Activated T-helper 1 cell treated with anti-CD3 and anti-CD28 coated beads, Interleukin-12 subunit alpha, Interleukin-12 subunit beta, Interleukin-2, Interleukin-4 antibody, amounts not matched to agents 30 ng/mL and 10 ng/mL and 1 ng/mL, durations not matched to agents 14 hours and 24 hours and 36 hours (primary cell): ENCODE measurements around the gene SKP1. TPM values are rescaled to one million over a fixed set of nuclear protein-coding genes. Genes with fewer than 3 reads are reported as not detected.

Experiments used
- DNase-seq: peaks from one replicate; pipeline ENCODE4 v3.0.0; 2021; ENCODE audit warnings: low spot score
- H3K27ac Mint-ChIP-seq: one replicate; pipeline ENCODE4 v1.8.0; 2021; ENCODE audit warnings: mild to moderate bottlenecking, mixed read lengths
- H3K27me3 Mint-ChIP-seq: one replicate; pipeline ENCODE4 v1.8.0; 2022; ENCODE audit warnings: mild to moderate bottlenecking, moderate library complexity, mixed read lengths; ENCODE audit not compliant: insufficient read depth
- H3K36me3 Mint-ChIP-seq: one replicate; pipeline ENCODE4 v1.8.0; 2021; ENCODE audit warnings: low read depth, mixed read lengths
- H3K4me1 Mint-ChIP-seq: one replicate; pipeline ENCODE4 v1.8.0; 2021; ENCODE audit warnings: low read depth, mixed read lengths
- H3K4me3 Mint-ChIP-seq: one replicate; pipeline ENCODE4 v1.8.0; 2021; ENCODE audit warnings: mild to moderate bottlenecking, moderate library complexity, mixed read lengths
- H3K9me3 Mint-ChIP-seq: one replicate; pipeline ENCODE4 v1.8.0; 2021; ENCODE audit warnings: mixed read lengths
- intact Hi-C: fragments of 100-400 bp; cut with micrococcal nuclease; formaldehyde crosslinking; loops from one replicate; pipeline ENCODE4 v1.15.1; 2024
- total RNA-seq: library from RNA; stranded (reverse); gene quantifications from 2 replicates; pipeline ENCODE4 v1.2.3, GENCODE V29; 2022

SKP1 gene
- total RNA-seq, 1 donor from 2014 or later, result 265 TPM

DNA sequence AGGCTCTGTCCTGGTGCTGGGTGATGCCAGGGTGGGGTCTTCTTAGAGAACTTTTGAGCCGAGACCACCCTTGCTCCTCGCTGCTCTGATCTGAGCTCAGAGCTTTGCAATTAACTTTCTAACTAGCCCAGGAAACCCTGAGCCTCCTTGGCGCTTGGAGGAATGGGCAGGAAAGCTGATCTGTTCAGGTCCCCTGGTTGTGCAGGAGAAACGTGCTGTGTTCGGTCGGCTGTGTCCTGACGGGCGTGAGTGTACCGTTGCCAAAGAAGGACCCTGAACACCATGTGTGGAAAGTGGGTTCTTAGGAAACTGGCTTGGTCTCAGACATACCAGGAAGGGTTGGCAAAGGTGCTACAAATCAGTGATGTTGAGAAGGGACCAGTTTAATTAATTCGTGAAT is 60.5 kb downstream of the SKP1 start:
- Mint-ChIP-seq H3K27ac (peak overlapping the region; percentile 54), H3K36me3 (peaks cover 39% of the 10 kb centered on the region), H3K27me3 (peaks cover 43% of the 10 kb centered on the region), H3K9me3 (no peaks in the 10 kb centered on the region), H3K4me3 (peak overlapping the region; percentile 82), H3K4me1 (peaks cover 77% of the 10 kb centered on the region)
- intact Hi-C loops, result no loop called here
- DNase-seq, result no peak

DNA sequence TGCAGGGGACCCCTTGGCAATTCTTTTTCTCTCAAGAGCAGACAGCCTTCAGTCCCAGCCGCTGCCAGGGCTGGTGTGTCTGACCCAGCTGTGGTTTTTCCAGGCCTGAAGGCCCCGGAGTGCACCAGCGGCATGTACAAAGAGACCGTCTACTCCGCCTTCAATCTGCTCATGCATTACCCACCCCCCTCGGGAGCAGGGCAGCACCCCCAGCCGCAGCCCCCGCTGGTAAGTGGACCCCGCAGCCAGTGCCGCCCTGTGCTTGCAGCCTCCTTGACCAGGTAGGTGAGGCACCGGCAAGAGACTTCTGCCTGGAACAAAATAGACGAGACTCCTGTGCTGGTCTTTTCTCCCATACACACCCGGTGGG is 61.0 kb downstream of the SKP1 start:
- H3K36me3 Mint-ChIP-seq, result peaks cover 35% of the 10 kb centered on the region
- H3K27ac Mint-ChIP-seq, result peak overlapping the region; percentile 54
- H3K9me3 Mint-ChIP-seq, result no peaks in the 10 kb centered on the region
- H3K27me3 Mint-ChIP-seq, result peaks cover 38% of the 10 kb centered on the region
- intact Hi-C loops, result no loop called here
- peaks cover 79% of the 10 kb centered on the region for H3K4me1 Mint-ChIP-seq
- peak overlapping the region; percentile 82 for H3K4me3 Mint-ChIP-seq
- no peak for DNase-seq

DNA sequence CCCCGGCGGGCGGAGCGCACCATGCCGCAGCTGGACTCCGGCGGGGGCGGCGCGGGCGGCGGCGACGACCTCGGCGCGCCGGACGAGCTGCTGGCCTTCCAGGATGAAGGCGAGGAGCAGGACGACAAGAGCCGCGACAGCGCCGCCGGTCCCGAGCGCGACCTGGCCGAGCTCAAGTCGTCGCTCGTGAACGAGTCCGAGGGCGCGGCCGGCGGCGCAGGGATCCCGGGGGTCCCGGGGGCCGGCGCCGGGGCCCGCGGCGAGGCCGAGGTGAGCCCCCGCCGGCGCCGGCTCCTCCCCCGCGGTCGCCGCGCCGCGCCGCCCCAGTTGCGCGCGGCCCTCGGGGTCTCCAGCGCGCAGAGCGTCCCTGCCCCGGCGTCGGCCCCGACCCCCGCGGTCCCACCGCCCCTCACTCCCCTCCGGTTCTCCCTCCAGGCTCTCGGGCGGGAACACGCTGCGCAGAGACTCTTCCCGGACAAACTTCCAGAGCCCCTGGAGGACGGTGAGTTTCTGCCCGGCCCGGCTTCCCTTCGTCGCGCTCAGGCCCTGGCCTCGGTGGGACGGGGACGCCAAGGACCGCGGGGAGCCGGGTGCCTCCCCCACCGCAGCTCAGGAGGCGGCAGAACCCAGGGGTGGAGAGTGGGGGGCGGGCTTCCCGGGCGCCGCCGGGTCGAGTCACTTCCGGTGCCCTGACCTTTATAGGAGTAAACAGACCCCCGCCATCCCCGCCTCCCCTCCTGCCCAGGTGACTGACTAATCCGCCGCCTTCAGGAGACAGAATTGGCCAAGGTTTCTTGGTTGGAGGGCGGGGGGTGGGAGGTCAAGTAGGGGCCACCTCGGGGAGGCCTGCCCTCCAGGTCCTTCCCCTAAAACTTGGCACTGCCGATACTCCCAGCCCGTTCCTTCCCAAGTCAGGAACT is 61.6 kb downstream of the SKP1 start:
- Mint-ChIP-seq H3K27me3 (peaks cover 35% of the 10 kb centered on the region), H3K27ac (peak overlapping the region; percentile 38), H3K9me3 (no peaks in the 10 kb centered on the region), H3K36me3 (peaks cover 30% of the 10 kb centered on the region), H3K4me1 (peaks cover 79% of the 10 kb centered on the region), H3K4me3 (peak overlapping the region; percentile 82)
- intact Hi-C loops, result loop anchor here (1.0 kb wide), 1 partner anchor 30 kb away; no protein-coding TSS in a partner anchor
- peak; percentile 42 for DNase-seq

DNA sequence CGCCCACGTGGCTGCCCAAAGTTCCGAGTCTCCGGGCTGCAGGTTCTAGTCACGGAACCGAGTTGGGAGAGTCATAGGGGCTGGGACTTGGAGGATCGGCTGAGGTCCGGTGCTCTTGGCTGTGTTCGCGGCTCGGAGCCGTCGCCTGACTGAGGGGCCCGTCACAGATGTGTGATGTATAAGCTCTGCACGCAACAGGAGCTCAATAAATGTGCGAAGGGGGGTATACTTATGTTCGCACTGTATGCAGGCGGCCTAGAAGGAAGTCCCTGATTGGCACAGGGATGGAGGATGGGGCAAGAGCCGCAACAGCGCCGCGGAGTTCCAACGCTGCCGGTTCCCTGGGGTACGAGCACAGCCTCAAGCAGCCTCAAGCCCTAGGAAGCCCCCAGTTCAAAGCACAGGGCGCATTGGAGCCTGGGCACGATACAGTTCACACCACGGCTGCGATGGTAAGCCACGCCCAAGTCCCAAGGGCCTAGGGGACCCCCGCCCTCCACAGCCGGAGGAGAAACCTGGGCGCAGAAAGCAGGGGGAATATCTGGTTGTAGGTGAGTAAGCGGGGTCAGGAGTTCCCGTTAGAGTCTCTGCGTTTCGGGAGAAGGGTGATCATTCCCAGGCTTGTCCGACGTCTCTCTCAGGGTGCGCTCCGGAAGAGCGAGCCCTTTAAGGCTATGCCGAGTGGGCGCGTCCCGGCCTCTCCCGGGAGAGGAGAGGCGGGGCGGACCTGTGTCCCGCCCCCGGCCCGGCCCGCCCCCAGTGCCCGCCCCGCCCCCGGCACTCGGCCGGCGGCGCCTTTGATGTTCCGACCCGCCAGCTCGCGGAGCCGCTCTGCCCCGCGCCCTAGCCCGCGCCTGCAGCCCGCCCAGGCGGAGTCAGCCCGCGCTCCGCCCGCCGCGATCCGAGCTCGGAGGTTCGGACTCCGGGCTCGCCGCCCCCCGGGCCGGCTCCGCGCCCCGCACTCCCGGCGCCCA is 62.6 kb downstream of the SKP1 start, which contains the start of gene TCF7:
TCF7 (plus strand) TSS at position 780 of the 974 bp plus-strand sequence. CDS start 226 bp downstream, outside the sequence.
- peak within 1 kb of the TSS; percentile 87 for H3K27ac Mint-ChIP-seq

DNA sequence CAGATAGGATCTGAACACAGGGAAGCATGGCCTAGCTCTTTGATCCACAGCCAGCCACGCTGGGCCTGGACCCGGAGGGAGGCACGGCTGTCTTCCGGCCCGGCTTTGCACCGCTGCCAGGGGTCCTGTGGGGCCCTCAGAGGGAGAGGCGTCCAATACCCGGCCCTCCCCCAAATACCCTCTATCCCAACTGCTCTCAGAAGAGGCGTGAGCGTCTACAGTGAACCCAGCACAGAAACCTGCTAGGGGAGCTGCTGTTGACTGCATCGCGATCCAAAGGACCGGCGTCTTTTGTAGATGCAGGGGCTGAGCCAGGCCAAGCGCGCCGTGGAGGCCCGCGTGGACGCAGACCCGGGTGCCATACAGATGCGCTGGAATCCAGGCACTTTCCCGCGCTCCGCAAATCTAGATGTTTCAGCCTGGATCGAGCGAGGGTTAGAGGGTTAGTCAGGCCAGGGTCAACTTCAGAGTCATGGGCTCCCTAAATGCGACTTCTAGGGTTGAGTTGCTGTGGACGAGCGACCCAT is 63.3 kb downstream of the SKP1 start:
- peaks cover 16% of the 10 kb centered on the region for H3K36me3 Mint-ChIP-seq
- H3K27me3 Mint-ChIP-seq, result peaks cover 28% of the 10 kb centered on the region
- no peak for DNase-seq
- H3K4me3 Mint-ChIP-seq, result peak overlapping the region; percentile 83
- peaks cover 64% of the 10 kb centered on the region for H3K4me1 Mint-ChIP-seq
- intact Hi-C loops, result no loop called here
- H3K27ac Mint-ChIP-seq, result peak overlapping the region; percentile 87
- H3K9me3 Mint-ChIP-seq, result no peaks in the 10 kb centered on the region

More for the DNA sequence above, 62.6 kb downstream of the SKP1 start, which contains the start of gene TCF7:
- Mint-ChIP-seq H3K4me1 (peaks cover 71% of the 10 kb centered on the region), H3K36me3 (peaks cover 21% of the 10 kb centered on the region), H3K4me3 (peak within 1 kb of the TSS; percentile 83), H3K9me3 (no peaks in the 10 kb centered on the region), H3K27me3 (peaks cover 30% of the 10 kb centered on the region)
- intact Hi-C loops, result loop anchor here (1.0 kb wide), 1 partner anchor 31 kb away; no protein-coding TSS in a partner anchor
- peak; percentile 66 for DNase-seq

DNA sequence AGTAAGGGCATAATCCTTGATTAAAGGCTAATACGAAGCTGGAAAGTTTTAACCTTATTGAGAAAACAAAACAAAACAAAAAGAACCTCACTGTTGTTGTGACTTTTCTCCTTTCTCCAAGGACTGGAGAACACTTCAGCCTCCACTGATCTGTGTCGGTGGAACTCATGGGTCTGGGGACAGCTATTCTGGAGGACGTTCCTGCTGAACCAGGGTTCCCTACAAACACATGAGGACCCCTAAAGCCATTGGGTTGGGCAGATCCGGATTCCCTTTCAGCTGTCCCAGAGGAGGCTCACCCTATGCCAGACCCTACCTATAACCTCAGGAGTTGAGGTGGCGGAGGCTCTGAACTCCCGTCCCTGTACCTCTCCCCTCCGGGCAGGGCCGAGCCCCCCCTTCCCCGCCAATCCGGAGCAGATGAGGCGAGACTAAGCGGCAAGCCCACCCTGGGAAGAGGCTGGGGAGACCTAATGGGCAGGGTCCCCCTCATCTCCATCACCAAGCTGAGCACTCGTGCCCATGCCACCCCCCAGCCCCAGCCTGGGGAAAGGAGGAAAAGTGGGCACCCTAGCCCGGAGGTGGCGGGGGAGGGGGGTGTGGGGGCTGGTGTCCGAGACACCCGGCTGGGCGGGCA is 63.9 kb downstream of the SKP1 start:
- intact Hi-C loops, result loop anchor here (1.0 kb wide), 3 partner anchors 19 to 42 kb away; no protein-coding TSS in a partner anchor
- peak overlapping the region; percentile 51 for H3K4me3 Mint-ChIP-seq
- peaks cover 59% of the 10 kb centered on the region for H3K4me1 Mint-ChIP-seq
- no peak for DNase-seq
- peaks cover 16% of the 10 kb centered on the region for H3K36me3 Mint-ChIP-seq
- H3K9me3 Mint-ChIP-seq, result no peaks in the 10 kb centered on the region
- H3K27me3 Mint-ChIP-seq, result peaks cover 29% of the 10 kb centered on the region
- peak overlapping the region; percentile 88 for H3K27ac Mint-ChIP-seq

DNA sequence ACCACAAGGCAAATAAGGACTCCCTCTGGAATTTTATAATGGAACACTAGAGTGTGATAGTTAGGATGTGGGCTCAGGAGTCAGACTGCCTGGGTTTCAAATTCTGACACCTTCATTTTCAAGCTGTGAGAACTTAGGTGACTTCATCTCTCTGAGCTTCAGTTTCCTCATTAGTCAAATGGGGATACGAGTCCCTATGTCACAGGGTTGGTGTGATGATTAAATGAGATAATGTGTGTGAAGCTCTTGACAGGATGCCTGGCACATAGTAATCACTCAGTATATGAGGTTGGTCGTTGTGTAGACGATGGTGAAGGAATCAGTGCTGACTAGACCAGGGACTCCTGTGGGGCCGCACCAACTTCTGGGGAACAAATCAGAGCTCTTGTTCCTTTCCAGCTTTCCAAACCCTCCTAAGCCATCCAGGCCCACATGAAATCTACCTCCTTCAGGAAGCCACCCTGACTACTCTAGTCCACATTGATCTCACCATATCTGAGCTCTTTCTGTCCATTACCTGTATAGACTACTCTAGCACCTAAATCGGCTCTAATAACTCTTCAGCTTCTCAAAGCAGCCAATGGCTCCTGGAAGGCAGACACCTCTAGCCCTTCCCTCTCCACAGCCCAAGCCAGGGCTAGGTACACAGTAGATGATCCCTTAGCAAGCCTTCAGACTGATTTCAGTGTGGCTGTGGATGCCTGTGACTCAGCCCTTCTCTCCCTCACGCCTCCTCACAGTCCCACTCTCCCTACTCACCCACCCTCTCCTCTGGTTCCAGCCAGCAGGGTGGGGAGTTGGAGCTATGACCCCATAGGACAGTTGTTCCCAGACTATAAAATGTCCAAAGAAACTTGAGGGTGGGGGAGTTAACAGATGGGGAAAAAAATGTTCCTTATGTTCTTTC is 64.8 kb downstream of the SKP1 start:
- peaks cover 7% of the 10 kb centered on the region for H3K36me3 Mint-ChIP-seq
- peak overlapping the region; percentile 51 for H3K4me3 Mint-ChIP-seq
- no peaks in the 10 kb centered on the region for H3K9me3 Mint-ChIP-seq
- intact Hi-C loops, result loop anchor here (1.0 kb wide), 6 partner anchors 12 to 73 kb away; no protein-coding TSS in a partner anchor
- H3K27me3 Mint-ChIP-seq, result peaks cover 27% of the 10 kb centered on the region
- DNase-seq, result peak; percentile 35
- peak overlapping the region; percentile 88 for H3K27ac Mint-ChIP-seq
- peaks cover 59% of the 10 kb centered on the region for H3K4me1 Mint-ChIP-seq

DNA sequence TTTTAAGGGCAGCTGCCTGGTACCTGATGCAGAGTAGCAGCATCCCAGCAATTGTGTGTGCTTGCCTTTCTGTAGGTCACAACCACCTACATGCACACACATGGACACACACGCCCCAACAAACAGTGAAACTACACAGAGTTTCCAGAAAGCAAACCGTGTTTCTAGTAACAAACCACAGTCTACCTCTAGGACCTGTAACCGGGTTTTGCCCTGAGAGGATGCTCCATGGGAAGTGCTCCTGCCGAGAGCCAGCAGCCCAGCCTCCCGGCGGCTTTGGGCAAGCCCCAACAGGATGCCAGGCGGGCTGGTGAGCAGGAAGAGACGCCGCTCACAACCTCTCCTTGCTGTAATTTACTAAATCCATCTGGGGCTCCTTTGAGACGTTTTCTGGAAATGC is 66.4 kb downstream of the SKP1 start:
- DNase-seq, result no peak
- H3K27ac Mint-ChIP-seq, result peak overlapping the region; percentile 58
- intact Hi-C loops, result no loop called here
- peaks cover under 1% of the 10 kb centered on the region for H3K36me3 Mint-ChIP-seq
- peaks cover 56% of the 10 kb centered on the region for H3K4me1 Mint-ChIP-seq
- H3K9me3 Mint-ChIP-seq, result no peaks in the 10 kb centered on the region
- no peak overlapping the region for H3K4me3 Mint-ChIP-seq
- H3K27me3 Mint-ChIP-seq, result peaks cover 31% of the 10 kb centered on the region

DNA sequence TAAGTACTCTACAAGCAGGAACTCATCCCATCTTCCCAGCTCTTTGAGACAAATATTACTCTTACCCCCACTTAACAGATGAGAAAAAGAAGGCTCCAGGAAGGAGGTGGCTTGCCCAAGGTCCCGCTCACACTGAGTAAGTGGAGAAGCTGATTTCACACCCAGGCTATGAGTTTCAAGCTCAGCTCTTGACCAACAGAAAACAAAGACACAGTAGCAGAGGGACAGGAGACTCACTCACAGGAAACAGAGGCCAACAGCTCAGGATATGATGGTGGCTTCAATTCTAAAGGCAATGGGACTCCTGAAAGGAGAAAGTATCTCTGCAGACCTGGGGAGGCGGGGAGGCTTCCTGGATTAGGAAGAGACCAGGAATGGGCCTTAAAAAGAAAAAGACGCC is 69.0 kb downstream of the SKP1 start:
- peaks cover 65% of the 10 kb centered on the region for H3K4me1 Mint-ChIP-seq
- no peak overlapping the region for H3K4me3 Mint-ChIP-seq

DNA sequence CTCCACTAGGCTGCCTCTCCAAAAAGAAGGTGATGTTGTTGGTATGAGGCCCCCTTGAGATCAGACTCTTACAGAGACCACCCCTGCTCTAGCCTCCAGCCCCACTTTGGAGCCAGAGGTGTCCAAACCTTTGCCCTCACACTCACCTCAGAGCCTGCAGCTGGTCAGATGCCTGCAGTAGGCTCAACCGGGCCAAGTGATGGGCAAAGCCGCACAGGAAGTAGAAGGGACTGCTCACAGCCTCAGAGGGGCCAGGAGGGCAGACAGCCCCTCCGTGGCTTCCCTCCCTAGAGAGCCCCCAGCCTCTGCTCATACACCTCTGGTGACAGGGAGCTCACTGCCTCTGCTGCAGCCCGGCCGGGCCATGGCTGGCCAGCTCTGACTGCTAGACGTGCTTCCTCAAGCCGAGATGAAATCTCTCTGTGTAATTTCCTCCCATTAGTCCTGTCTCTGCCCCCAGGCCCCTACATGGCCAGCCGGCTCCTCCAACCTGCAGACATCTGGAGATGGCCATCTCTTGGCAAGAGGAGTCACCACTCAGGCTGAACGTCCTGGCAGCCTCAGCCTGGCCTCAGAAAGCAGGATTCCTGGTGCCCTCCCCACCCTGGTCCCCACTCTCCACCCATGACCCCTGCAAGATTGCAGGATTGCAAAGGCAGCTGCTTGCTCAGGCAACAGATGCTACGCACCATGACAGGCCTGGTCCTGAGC is 69.6 kb downstream of the SKP1 start:
- DNase-seq, result no peak
- H3K27me3 Mint-ChIP-seq, result peaks cover 28% of the 10 kb centered on the region
- H3K4me3 Mint-ChIP-seq, result no peak overlapping the region
- peaks cover 2% of the 10 kb centered on the region for H3K36me3 Mint-ChIP-seq
- H3K9me3 Mint-ChIP-seq, result no peaks in the 10 kb centered on the region
- intact Hi-C loops, result no loop called here
- H3K27ac Mint-ChIP-seq, result no peak overlapping the region
- peaks cover 59% of the 10 kb centered on the region for H3K4me1 Mint-ChIP-seq

More for the DNA sequence above, 69.0 kb downstream of the SKP1 start:
- H3K9me3 Mint-ChIP-seq, result no peaks in the 10 kb centered on the region
- intact Hi-C loops, result no loop called here
- no peak overlapping the region for H3K27ac Mint-ChIP-seq
- H3K27me3 Mint-ChIP-seq, result peaks cover 34% of the 10 kb centered on the region
- no peak for DNase-seq
- peaks cover 2% of the 10 kb centered on the region for H3K36me3 Mint-ChIP-seq
